Measurements from ENCODE around the gene CCM2.
"Not testable (repeated sequence)": the region's sequence is repeated elsewhere in the genome, so short reads cannot be mapped to it uniquely, and the experiment has no call there.

GRCh38 chr7:45025473-45025872 is 25.5 kb downstream of the CCM2 start:
- TF ChIP-seq POLR2A (IDR thresholded peaks at IDR 0.05; ENCODE audit: low read depth, low read length); POLR2AphosphoS5 (IDR thresholded peaks at IDR 0.05; ENCODE audit: low read depth, low read length); TAF1 (IDR thresholded peaks at IDR 0.05; ENCODE audit: borderline replicate concordance, low read depth, low read length): not testable (repeated sequence)
